ENCODE measurements around the gene PARD3. TPM values are rescaled to one million over a fixed set of nuclear protein-coding genes. Genes with fewer than 3 reads are reported as not detected.
"Not testable (repeated sequence)": the region's sequence is repeated elsewhere in the genome, so short reads cannot be mapped to it uniquely, and the experiment has no call there.

Gene PARD3
- polyA plus RNA-seq, 4 donors, result 64.9 to 85.2 (median 73.4) TPM

GRCh38 chr10:34769899-34770298, 45.2 kb downstream of the PARD3 start:
- no peak for DNase-seq (ENCODE audit: low read depth in 4 of 4, low spot score in 2 of 4)

GRCh38 chr10:34768972-34769330, 46.1 kb downstream of the PARD3 start:
- DNase-seq (ENCODE audit: low read depth in 4 of 4, low spot score in 2 of 4), result no peak

- no peak for DNase-seq (ENCODE audit: low read depth in 4 of 4, low spot score in 2 of 4)
Measured at GRCh38 chr10:34768261-34768971, 46.7 kb downstream of the PARD3 start.

GRCh38 chr10:34766811-34767494, 48.1 kb downstream of the PARD3 start:
- no peak for DNase-seq (ENCODE audit: low read depth in 4 of 4, low spot score in 2 of 4)

GRCh38 chr10:34766266-34766600, 48.9 kb downstream of the PARD3 start:
- DNase-seq (ENCODE audit: low read depth in 4 of 4, low spot score in 2 of 4), result no peak

GRCh38 chr10:34764472-34764946, 50.6 kb downstream of the PARD3 start:
- DNase-seq (ENCODE audit: low read depth in 4 of 4, low spot score in 2 of 4), result no peak

GRCh38 chr10:34762603-34763299, 52.3 kb downstream of the PARD3 start:
- no peak for DNase-seq (ENCODE audit: low read depth in 4 of 4, low spot score in 2 of 4)

- DNase-seq (ENCODE audit: low read depth in 4 of 4, low spot score in 2 of 4), result no peak
Measured at GRCh38 chr10:34762156-34762555, 52.9 kb downstream of the PARD3 start.

GRCh38 chr10:34761453-34761852, 53.6 kb downstream of the PARD3 start:
- DNase-seq (ENCODE audit: low read depth in 4 of 4, low spot score in 2 of 4), result no peak

- DNase-seq (ENCODE audit: low read depth in 4 of 4, low spot score in 2 of 4), result no peak
Measured at GRCh38 chr10:34760606-34761005, 54.5 kb downstream of the PARD3 start.

- no peak for DNase-seq (ENCODE audit: low read depth in 4 of 4, low spot score in 2 of 4)
Measured at GRCh38 chr10:34759837-34760215, 55.3 kb downstream of the PARD3 start.

- no peak for DNase-seq (ENCODE audit: low read depth in 4 of 4, low spot score in 2 of 4)
Measured at GRCh38 chr10:34759161-34759836, 55.8 kb downstream of the PARD3 start.

GRCh38 chr10:34758447-34758996, 56.6 kb downstream of the PARD3 start:
- no peak for DNase-seq (ENCODE audit: low read depth in 4 of 4, low spot score in 2 of 4)

GRCh38 chr10:34757933-34758332, 57.2 kb downstream of the PARD3 start:
- no peak for DNase-seq (ENCODE audit: low read depth in 4 of 4, low spot score in 2 of 4)

- not testable (repeated sequence) for DNase-seq (ENCODE audit: low read depth in 4 of 4, low spot score in 2 of 4)
Measured at GRCh38 chr10:34757181-34757580, 57.9 kb downstream of the PARD3 start.

- DNase-seq (ENCODE audit: low read depth in 4 of 4, low spot score in 2 of 4), result no peak
Measured at GRCh38 chr10:34756584-34756983, 58.5 kb downstream of the PARD3 start.

- no peak for DNase-seq (ENCODE audit: low read depth in 4 of 4, low spot score in 2 of 4)
Measured at GRCh38 chr10:34753014-34753757, 61.9 kb downstream of the PARD3 start.

GRCh38 chr10:34751272-34751671, 63.8 kb downstream of the PARD3 start:
- no peak for DNase-seq (ENCODE audit: low read depth in 4 of 4, low spot score in 2 of 4)

- DNase-seq (ENCODE audit: low read depth in 4 of 4, low spot score in 2 of 4), result not testable (repeated sequence)
Measured at GRCh38 chr10:34750795-34751194, 64.3 kb downstream of the PARD3 start.

- DNase-seq (ENCODE audit: low read depth in 4 of 4, low spot score in 2 of 4), result no peak
Measured at GRCh38 chr10:34748767-34749166, 66.3 kb downstream of the PARD3 start.
